DND-41 (cell line): ENCODE data around the gene MRPL9.
A peak's percentile ranks its signal among the peaks of the same experiment; 100 is the strongest.

Source experiments
- ATAC-seq: fragments of 200-7000 bp; cut with Tn5 transposase; 3 replicates; pipeline ENCODE4 v1.9.1; 2021; ENCODE audit warnings: low read depth; ENCODE audit not compliant: insufficient read depth
- DNase-seq: peaks from one replicate; pipeline ENCODE4 v3.0.0-alpha.2; 2020
- H2AFZ ChIP-seq: 2 replicates; pipeline ENCODE4 v1.6.0; 2012; ENCODE audit warnings: low read depth, low read length
- H3K27ac ChIP-seq: 2 replicates; pipeline ENCODE4 v1.5.1; 2012; ENCODE audit warnings: low read length, inconsistent platforms
- H3K27me3 ChIP-seq: fragments of 200-600 bp; sonication (generic); 2 replicates; pipeline ENCODE4 v1.6.0; 2012; ENCODE audit warnings: low read length, mild to moderate bottlenecking, inconsistent platforms; ENCODE audit not compliant: insufficient read depth, poor library complexity
- H3K36me3 ChIP-seq: 2 replicates; pipeline ENCODE4 v1.5.1; 2012; ENCODE audit warnings: low read length, inconsistent platforms; ENCODE audit not compliant: insufficient read depth
- H3K4me1 ChIP-seq: 2 replicates; pipeline ENCODE4 v1.5.1; 2012; ENCODE audit warnings: mild to moderate bottlenecking, low read length; ENCODE audit not compliant: insufficient read depth
- H3K4me2 ChIP-seq: 2 replicates; pipeline ENCODE4 v1.6.0; 2012; ENCODE audit warnings: mild to moderate bottlenecking, moderate library complexity, low read length, inconsistent platforms; ENCODE audit not compliant: insufficient read depth
- H3K4me3 ChIP-seq, 2 experiments: fragments of 200-600 bp in 1 of 2; shearing (Covaris generic) in 1 of 2; 2 replicates each; pipeline ENCODE4 v1.5.1; 2012 to 2016; ENCODE audit warnings: inconsistent platforms in 2 of 2, low read length in 2 of 2, mild to moderate bottlenecking in 2 of 2, low read depth in 1 of 2, moderate library complexity in 1 of 2
- H3K79me2 ChIP-seq: 2 replicates; pipeline ENCODE4 v1.6.0; 2012; ENCODE audit warnings: low read length, inconsistent platforms; ENCODE audit not compliant: insufficient read depth
- H3K9ac ChIP-seq: 2 replicates; pipeline ENCODE4 v1.6.0; 2012; ENCODE audit warnings: low read depth, mild to moderate bottlenecking, inconsistent platforms, low read length, moderate library complexity
- H3K9me3 ChIP-seq: 2 replicates; pipeline ENCODE4 v1.5.1; 2012; ENCODE audit warnings: low read length, moderate library complexity, mild to moderate bottlenecking, inconsistent platforms; ENCODE audit not compliant: insufficient read depth, severe bottlenecking
- H4K20me1 ChIP-seq: 2 replicates; pipeline ENCODE4 v1.6.0; 2012; ENCODE audit warnings: low read length; ENCODE audit not compliant: insufficient read depth
- CTCF ChIP-seq: IDR thresholded peaks from 2 replicates; pipeline ENCODE4 v1.5.1; 2012; ENCODE audit warnings: borderline replicate concordance, low read length, moderate library complexity, mild to moderate bottlenecking; ENCODE audit not compliant: poor library complexity, severe bottlenecking; ENCODE audit errors: extremely low read depth
- EZH2 ChIP-seq: IDR thresholded peaks from 3 replicates; pipeline ENCODE4 v1.6.1; 2012; ENCODE audit warnings: borderline replicate concordance, low read depth, mild to moderate bottlenecking, moderate library complexity, low read length, inconsistent platforms; ENCODE audit not compliant: severe bottlenecking

Gene MRPL9

GRCh38 chr1:151763990-151764389 lies 694 bp upstream of the MRPL9 start:
- H2AFZ ChIP-seq, result peak overlapping the region; percentile 86
- H3K36me3 ChIP-seq, result peaks cover 32% of the 10 kb centered on the region
- H4K20me1 ChIP-seq, result no peaks in the 10 kb centered on the region
- no peak for TF ChIP-seq EZH2
- TF ChIP-seq CTCF, result no peak
- H3K79me2 ChIP-seq, result peaks cover 27% of the 10 kb centered on the region
- H3K27me3 ChIP-seq, result no peaks in the 10 kb centered on the region
- H3K9ac ChIP-seq, result peak overlapping the region; percentile 78
- ATAC-seq (no peak), DNase-seq (no peak)
- H3K4me1 ChIP-seq, result peaks cover 26% of the 10 kb centered on the region
- H3K27ac ChIP-seq, result peak overlapping the region; percentile 95
- peak overlapping the region; percentile 79 for H3K4me2 ChIP-seq
- H3K9me3 ChIP-seq, result no peaks in the 10 kb centered on the region
- peak overlapping the region; percentile 91 to 93 for H3K4me3 ChIP-seq

GRCh38 chr1:151760597-151761385 lies 2.5 kb downstream of the MRPL9 start:
- Histone ChIP-seq H3K9me3 (no peaks in the 10 kb centered on the region), H3K27ac (no peak overlapping the region), H3K27me3 (no peaks in the 10 kb centered on the region), H2AFZ (no peak overlapping the region), H3K36me3 (peaks cover 51% of the 10 kb centered on the region), H3K4me2 (no peak overlapping the region), H3K79me2 (peaks cover 27% of the 10 kb centered on the region), H4K20me1 (no peaks in the 10 kb centered on the region), H3K4me3 (no peak overlapping the region), H3K4me1 (peaks cover 26% of the 10 kb centered on the region), H3K9ac (no peak overlapping the region)
- DNase-seq (no peak), ATAC-seq (no peak)
- no peak for TF ChIP-seq CTCF
- no peak for TF ChIP-seq EZH2

- Histone ChIP-seq H3K9ac (no peak overlapping the region), H3K27me3 (no peaks in the 10 kb centered on the region), H3K4me1 (peaks cover 21% of the 10 kb centered on the region), H3K27ac (no peak overlapping the region), H3K4me2 (no peak overlapping the region), H3K9me3 (no peaks in the 10 kb centered on the region), H3K36me3 (peaks cover 51% of the 10 kb centered on the region), H3K4me3 (no peak overlapping the region), H2AFZ (no peak overlapping the region), H4K20me1 (no peaks in the 10 kb centered on the region), H3K79me2 (peaks cover 27% of the 10 kb centered on the region)
- TF ChIP-seq EZH2 (no peak), CTCF (no peak)
- ATAC-seq (no peak), DNase-seq (no peak)
Measured at GRCh38 chr1:151759241-151759640, 4.1 kb downstream of the MRPL9 start.
